Thyroid gland (tissue), 4 donors: ENCODE measurements around the gene ACOT13. TPM values are rescaled to one million over a fixed set of nuclear protein-coding genes. Genes with fewer than 3 reads are reported as not detected.
"Not testable (repeated sequence)": the region's sequence is repeated elsewhere in the genome, so short reads cannot be mapped to it uniquely, and the experiment has no call there.

Experiments used
- DNase-seq, 2 donors: peaks; one replicate each; pipeline ENCODE4 v3.0.0-alpha.2; 2019
- H3K27ac ChIP-seq, 3 donors: fragments of 200-600 bp; sonication (generic); 1 replicate in 2 of 3; 2 replicates in 1 of 3; pipeline ENCODE4 v1.5.1; 2016 to 2019; ENCODE audit warnings: mild to moderate bottlenecking in 1 of 3, moderate library complexity in 1 of 3
- H3K27me3 ChIP-seq: fragments of 200-600 bp; sonication (generic); one replicate; pipeline ENCODE4 v1.5.1; 2019
- H3K36me3 ChIP-seq, 2 donors: fragments of 200-600 bp; sonication (generic); one replicate each; pipeline ENCODE4 v1.5.1; 2016 to 2019
- H3K4me1 ChIP-seq, 2 donors: fragments of 200-600 bp; sonication (generic); one replicate each; pipeline ENCODE4 v1.5.1; 2017 to 2019
- H3K4me3 ChIP-seq, 3 donors: fragments of 200-600 bp; sonication (generic); replicated peaks in 1 of 3; 1 replicate in 2 of 3; 2 replicates in 1 of 3; pipeline ENCODE4 v1.5.1; 2016; ENCODE audit warnings: mild to moderate bottlenecking in 1 of 3
- H3K9me3 ChIP-seq: fragments of 200-600 bp; sonication (generic); one replicate; pipeline ENCODE4 v1.5.1; 2017
- POLR2A ChIP-seq, 2 donors: fragments of 450-650 bp; IDR thresholded peaks; one replicate each; pipeline ENCODE4 v1.6.1; 2017; ENCODE audit warnings: antibody characterized with exemption in 2 of 2, mild to moderate bottlenecking in 2 of 2, moderate library complexity in 1 of 2
- WGBS, 2 donors: methylation state at CpG; one replicate each; pipeline ENCODE4 v1.1.5; 2017; 5-methylcytosine and 5-hydroxymethylcytosine counted together
- intact Hi-C: fragments of 100-400 bp; cut with DNase I; formaldehyde crosslinking; loops from one replicate; pipeline ENCODE4 v1.15.1; 2023
- total RNA-seq, 4 donors: library from RNA; depleted of rRNA; stranded (reverse); fragments of >200 nt; gene quantifications; one replicate each; pipeline ENCODE4 v1.2.3, GENCODE V29; 2016
- TF ChIP-seq, protein P1 (sequence below), 6 experiments: fragments of 200-600 bp in 3 of 6; fragments of 450-650 bp in 3 of 6; sonication (generic) in 3 of 6; IDR thresholded peaks; one replicate each; pipeline ENCODE4 v1.5.1; 2016 to 2019; ENCODE audit warnings: antibody characterized with exemption in 6 of 6, mild to moderate bottlenecking in 2 of 6, inconsistent platforms in 1 of 6, moderate library complexity in 1 of 6

ACOT13 gene
- total RNA-seq, 4 donors from 2014 or later: 5.5 to 13.3 (median 8.6) TPM

DNA sequence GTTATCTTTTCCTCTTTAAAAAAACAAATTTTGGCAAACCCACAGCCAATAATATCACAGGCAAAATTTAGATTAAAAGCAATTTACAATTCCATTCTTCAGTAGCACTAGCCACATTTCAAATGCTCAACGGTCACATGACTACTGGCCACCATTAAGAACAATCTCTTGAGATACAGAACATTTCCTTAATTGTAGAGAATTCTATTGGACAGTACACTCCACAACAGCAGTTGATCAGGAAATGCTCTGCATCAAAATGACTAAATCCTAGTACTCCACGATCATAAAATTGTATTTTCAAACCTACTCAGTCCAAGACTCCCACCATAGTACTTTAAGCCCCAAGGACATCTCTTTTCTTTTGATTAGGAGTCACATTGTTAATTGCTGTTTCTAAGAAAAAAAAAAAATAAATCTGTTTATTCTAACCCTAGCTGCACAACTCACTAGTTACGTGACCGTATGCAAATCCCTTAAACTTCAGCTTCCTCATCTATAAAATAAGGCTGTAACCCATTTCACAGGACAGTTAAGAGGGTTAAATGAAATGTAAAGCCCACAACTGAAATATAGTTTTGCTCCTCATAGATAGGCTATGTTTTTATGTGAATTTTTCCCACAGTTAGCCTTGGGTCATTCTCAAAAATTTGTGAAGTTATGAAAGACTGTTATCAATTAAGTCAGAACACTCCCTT lies 42.3 kb downstream of the ACOT13 start:
- no peak overlapping the region for H3K27ac ChIP-seq
- no peaks in the 10 kb centered on the region for H3K9me3 ChIP-seq
- 94% methylated on average over 4 of the region's 4 CpGs for WGBS, 2 donors
- peaks cover 0 to 32% of the 10 kb centered on the region in 2 donors for H3K4me1 ChIP-seq
- TF ChIP-seq POLR2A (IDR thresholded peaks at IDR 0.05): no peak
- no peak for DNase-seq
- H3K36me3 ChIP-seq: peaks cover 87 to 98% of the 10 kb centered on the region in 2 donors
- intact Hi-C loops: no loop called here
- no peaks in the 10 kb centered on the region for H3K27me3 ChIP-seq
- H3K4me3 ChIP-seq: no peak overlapping the region

DNA sequence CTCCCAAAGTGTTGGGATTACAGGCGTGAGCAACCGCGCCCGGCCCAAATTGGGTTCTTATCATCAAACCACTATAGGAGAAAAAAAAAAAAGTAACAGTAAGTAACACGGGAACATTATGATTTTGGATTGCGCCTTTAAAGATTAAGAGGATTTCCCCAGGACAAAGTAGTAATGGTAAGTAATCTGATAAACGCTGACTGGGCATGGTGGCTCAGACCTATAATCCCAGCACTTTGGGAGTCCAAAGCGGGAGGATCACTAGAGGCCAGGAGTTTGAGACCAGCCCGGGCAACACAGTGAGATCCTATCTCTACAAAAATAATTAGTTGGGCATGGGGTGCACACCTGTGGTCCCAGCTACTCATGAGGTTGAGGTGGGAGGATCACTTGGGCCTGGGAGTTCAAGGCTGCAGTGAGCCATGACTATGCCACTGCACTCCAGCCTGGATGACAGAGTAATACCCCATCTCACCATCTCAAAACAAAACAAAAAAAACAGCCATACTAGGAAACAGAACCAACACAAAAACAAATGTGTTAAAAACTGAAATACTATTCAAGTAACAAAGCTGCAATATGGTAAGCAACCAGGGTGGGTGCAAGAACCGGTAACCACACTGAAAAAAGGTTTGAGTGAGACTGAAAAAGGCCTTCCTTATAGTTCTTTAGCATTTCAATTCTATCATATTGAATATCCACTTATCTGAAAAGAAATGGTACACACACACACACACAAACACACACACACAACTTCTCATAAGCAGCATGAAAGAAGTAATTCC lies 43.8 kb downstream of the ACOT13 start:
- TF ChIP-seq, protein P1, sequence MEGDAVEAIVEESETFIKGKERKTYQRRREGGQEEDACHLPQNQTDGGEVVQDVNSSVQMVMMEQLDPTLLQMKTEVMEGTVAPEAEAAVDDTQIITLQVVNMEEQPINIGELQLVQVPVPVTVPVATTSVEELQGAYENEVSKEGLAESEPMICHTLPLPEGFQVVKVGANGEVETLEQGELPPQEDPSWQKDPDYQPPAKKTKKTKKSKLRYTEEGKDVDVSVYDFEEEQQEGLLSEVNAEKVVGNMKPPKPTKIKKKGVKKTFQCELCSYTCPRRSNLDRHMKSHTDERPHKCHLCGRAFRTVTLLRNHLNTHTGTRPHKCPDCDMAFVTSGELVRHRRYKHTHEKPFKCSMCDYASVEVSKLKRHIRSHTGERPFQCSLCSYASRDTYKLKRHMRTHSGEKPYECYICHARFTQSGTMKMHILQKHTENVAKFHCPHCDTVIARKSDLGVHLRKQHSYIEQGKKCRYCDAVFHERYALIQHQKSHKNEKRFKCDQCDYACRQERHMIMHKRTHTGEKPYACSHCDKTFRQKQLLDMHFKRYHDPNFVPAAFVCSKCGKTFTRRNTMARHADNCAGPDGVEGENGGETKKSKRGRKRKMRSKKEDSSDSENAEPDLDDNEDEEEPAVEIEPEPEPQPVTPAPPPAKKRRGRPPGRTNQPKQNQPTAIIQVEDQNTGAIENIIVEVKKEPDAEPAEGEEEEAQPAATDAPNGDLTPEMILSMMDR (IDR thresholded peaks at IDR 0.05): no peak
- no peak for TF ChIP-seq POLR2A (IDR thresholded peaks at IDR 0.05)
- Histone ChIP-seq H3K4me3 (no peak overlapping the region), H3K4me1 (peaks cover 0 to 35% of the 10 kb centered on the region in 2 donors), H3K9me3 (no peaks in the 10 kb centered on the region), H3K27ac (no peak overlapping the region), H3K36me3 (peaks cover 87 to 98% of the 10 kb centered on the region in 2 donors), H3K27me3 (no peaks in the 10 kb centered on the region)
- WGBS, 2 donors: 93 to 95% methylated on average over 10 of the region's 10 CpGs
- intact Hi-C loops: no loop called here
- DNase-seq: no peak

DNA sequence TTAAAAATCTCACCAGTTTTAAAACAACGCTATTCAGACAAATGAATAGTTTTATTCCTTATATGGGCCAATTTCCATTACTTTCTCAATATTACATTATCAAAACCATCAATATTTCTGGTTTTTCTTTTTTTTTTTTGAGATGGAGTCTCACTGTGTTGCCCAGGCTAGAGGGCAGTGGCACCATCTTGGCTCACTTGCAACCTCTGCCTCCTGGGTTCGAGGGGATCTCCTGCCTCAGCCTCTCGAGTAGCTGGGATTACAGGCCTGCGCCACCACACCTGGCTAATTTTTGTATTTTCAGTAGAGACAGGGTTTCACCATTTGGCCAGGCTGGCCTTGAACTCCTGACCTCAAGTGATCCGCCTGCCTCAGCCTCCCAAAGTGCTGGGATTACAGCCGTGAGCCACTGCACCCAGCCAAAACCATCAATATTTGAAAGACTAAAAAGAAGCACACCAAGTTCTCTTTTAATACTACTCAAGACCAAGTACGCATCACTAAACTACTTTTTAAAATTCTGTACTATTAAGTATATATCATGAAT lies 49.8 kb downstream of the ACOT13 start:
- not testable (repeated sequence) for DNase-seq, H3K27me3 ChIP-seq, H3K9me3 ChIP-seq
- Histone ChIP-seq H3K36me3 (peaks cover 34 to 43% of the 10 kb centered on the region in 2 donors), H3K4me3 (peak overlapping the region in 1 of 3 donors; percentile 15), H3K27ac (peak overlapping the region in 1 of 3 donors; percentile 96), H3K4me1 (peaks cover 25 to 46% of the 10 kb centered on the region in 2 donors)
- WGBS, 2 donors: 86 to 92% methylated on average over 7 of the region's 7 CpGs
- intact Hi-C loops: loop anchor here (5.0 kb wide), 1 partner anchor 56 kb away; the partner anchor contains the start of gene GMNN

DNA sequence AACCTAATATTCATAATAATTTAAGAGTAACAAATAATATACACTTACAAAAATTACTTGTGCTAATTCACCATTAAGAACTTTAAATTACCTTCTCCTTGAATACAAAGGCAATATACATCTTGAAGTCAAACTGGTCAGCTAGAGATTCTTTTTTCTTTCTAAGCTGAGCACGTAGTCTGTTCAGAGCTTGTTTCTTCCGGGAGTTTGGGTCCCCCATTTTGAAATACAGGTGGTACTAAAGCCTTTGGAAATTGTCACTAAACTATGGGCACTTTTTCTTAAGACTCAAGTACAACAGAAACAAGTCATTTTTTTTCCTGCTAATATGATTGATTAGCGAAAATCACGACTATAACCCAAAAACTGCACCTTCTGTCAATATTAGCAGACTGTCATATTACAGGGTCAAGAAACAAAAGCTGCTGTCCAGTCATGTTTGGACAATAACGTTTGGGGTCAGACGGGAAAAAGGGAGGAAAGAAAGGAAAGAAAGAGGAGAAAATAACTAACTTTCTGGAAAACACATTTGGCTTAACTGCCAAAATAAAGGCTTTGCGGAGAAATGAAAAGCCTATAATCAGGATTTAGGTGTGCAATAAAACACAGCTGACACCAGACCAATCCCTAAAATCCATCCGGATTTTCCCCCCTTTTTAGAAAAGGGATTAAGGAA lies 51.7 kb downstream of the ACOT13 start:
- intact Hi-C loops: loop anchor here (5.0 kb wide), 1 partner anchor 54 kb away; the partner anchor contains the start of gene GMNN
- no peaks in the 10 kb centered on the region for H3K27me3 ChIP-seq
- WGBS, 2 donors: 20% methylated on average over 8 of the region's 8 CpGs
- peak overlapping the region; percentile 96 to 99 (median 98) for H3K27ac ChIP-seq
- no peak for TF ChIP-seq POLR2A (IDR thresholded peaks at IDR 0.05)
- TF ChIP-seq, protein P1 (IDR thresholded peaks at IDR 0.05): no peak
- no peaks in the 10 kb centered on the region for H3K9me3 ChIP-seq
- no peak for DNase-seq
- H3K4me3 ChIP-seq: peak overlapping the region in 2 of 3 donors; percentile 85 to 99
- H3K36me3 ChIP-seq: peaks cover 24% of the 10 kb centered on the region in 2 donors
- H3K4me1 ChIP-seq: peaks cover 25 to 38% of the 10 kb centered on the region in 2 donors

DNA sequence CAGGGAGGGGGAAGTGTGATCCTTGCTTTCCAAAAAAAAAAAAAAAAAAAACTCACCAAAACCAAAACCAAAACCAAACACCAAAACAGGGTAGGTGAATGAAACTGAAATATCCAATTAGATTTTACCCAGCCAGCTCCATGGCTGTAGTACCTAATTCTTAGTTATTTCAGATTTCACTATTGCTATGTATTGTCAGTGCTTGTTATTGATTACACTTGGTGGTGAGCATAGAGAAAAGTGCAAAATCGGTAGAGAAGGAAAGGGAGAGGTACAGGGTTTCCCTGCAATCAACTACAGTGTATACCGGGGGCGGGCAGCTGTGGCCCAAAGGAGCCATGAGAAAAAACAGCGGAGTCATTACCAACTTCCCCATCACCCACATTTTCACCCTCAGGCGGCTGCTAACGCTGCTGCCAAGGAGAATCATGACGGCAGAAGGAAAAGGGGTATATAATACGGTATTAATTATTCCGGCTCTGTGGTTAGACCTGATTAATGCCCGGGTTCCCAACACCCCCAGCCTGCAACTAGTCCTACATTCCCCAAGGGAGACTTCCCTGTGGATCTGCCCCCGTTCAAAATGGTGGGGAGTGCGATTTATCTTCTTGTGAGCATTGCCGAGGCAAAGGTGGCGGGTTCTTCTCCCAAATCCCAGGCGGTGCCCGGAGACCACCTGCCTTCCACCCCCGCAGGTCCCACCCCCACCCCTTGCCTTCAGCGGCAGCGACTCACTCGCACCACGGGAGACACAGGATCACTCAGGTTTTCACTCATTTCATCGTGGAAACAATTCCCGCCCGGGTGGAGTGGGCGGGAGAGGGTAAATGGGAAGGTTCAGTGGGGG lies 52.5 kb downstream of the ACOT13 start, which contains the start of gene C6orf62:
C6orf62 (minus strand) TSS at position 30 of the 847 bp plus-strand sequence. CDS start 486 bp downstream, outside the sequence.
- Histone ChIP-seq H3K27ac (peak within 1 kb of the TSS; percentile 96 to 99 (median 98)), H3K9me3 (no peaks in the 10 kb centered on the region), H3K27me3 (no peaks in the 10 kb centered on the region), H3K4me1 (peaks cover 25 to 31% of the 10 kb centered on the region in 2 donors), H3K4me3 (peak within 1 kb of the TSS; percentile 43 to 99 (median 85)), H3K36me3 (peaks cover 16 to 17% of the 10 kb centered on the region in 2 donors)
- WGBS, 2 donors: 1% methylated on average over 25 of the region's 25 CpGs
- TF ChIP-seq, protein P1 (IDR thresholded peaks at IDR 0.05): no peak
- TF ChIP-seq POLR2A (IDR thresholded peaks at IDR 0.05): peak in 1 of 2 donors; percentile 5
- DNase-seq: peak; percentile 23 to 32
- intact Hi-C loops: loop anchor here (5.0 kb wide), 1 partner anchor 53 kb away; the partner anchor contains the start of gene GMNN
